ENCODE measurements around the gene MPV17L.
"Not testable (repeated sequence)": the region's sequence is repeated elsewhere in the genome, so short reads cannot be mapped to it uniquely, and the experiment has no call there.

MPV17L gene

GRCh38 chr16:15395631-15396508 lies at the start of gene MPV17L:
Gene MPV17L, plus strand, starts transcription at chr16:15395754. Its CDS starts 144 bp downstream, at chr16:15395898.
- DNase-seq: not testable (repeated sequence)

- not testable (repeated sequence) for DNase-seq
Observed at GRCh38 chr16:15348721-15349120, 46.8 kb upstream of the MPV17L start.

GRCh38 chr16:15351251-15351650 lies 44.3 kb upstream of the MPV17L start:
- DNase-seq: not testable (repeated sequence)

- DNase-seq: not testable (repeated sequence)
Observed at GRCh38 chr16:15351745-15352144, 43.8 kb upstream of the MPV17L start.

GRCh38 chr16:15352852-15353251 lies 42.7 kb upstream of the MPV17L start:
- DNase-seq: not testable (repeated sequence)

- DNase-seq: not testable (repeated sequence)
Observed at GRCh38 chr16:15354846-15355245, 40.7 kb upstream of the MPV17L start.

- not testable (repeated sequence) for DNase-seq
Observed at GRCh38 chr16:15357495-15357894, 38.1 kb upstream of the MPV17L start.

GRCh38 chr16:15378194-15378593 lies 17.4 kb upstream of the MPV17L start, which contains the start of gene NPIPA5:
Gene NPIPA5, minus strand, starts transcription at chr16:15378294. Its CDS starts 0 bp downstream, at chr16:15378294.
- DNase-seq: not testable (repeated sequence)

- not testable (repeated sequence) for DNase-seq
Observed at GRCh38 chr16:15382810-15383209, 12.7 kb upstream of the MPV17L start.

- not testable (repeated sequence) for DNase-seq
Observed at GRCh38 chr16:15388060-15388459, 7.5 kb upstream of the MPV17L start.

- DNase-seq: not testable (repeated sequence)
Observed at GRCh38 chr16:15389916-15390315, 5.6 kb upstream of the MPV17L start.

- not testable (repeated sequence) for DNase-seq
Observed at GRCh38 chr16:15393025-15393424, 2.5 kb upstream of the MPV17L start.

GRCh38 chr16:15396509-15396829 lies 915 bp downstream of the MPV17L start:
- not testable (repeated sequence) for DNase-seq

GRCh38 chr16:15396948-15397594 lies 1.5 kb downstream of the MPV17L start:
- no peak for DNase-seq

- DNase-seq: no peak
Observed at GRCh38 chr16:15398618-15399316, 3.2 kb downstream of the MPV17L start.

GRCh38 chr16:15399317-15399716 lies 3.8 kb downstream of the MPV17L start:
- DNase-seq: no peak

GRCh38 chr16:15400314-15400713 lies 4.8 kb downstream of the MPV17L start:
- not testable (repeated sequence) for DNase-seq

GRCh38 chr16:15401972-15402371 lies 6.4 kb downstream of the MPV17L start:
- no peak for DNase-seq

- no peak for DNase-seq
Observed at GRCh38 chr16:15403392-15403995, 7.9 kb downstream of the MPV17L start.

GRCh38 chr16:15404091-15404490 lies 8.5 kb downstream of the MPV17L start:
- not testable (repeated sequence) for DNase-seq

- no peak for DNase-seq
Observed at GRCh38 chr16:15404792-15405191, 9.2 kb downstream of the MPV17L start.

- DNase-seq: not testable (repeated sequence)
Observed at GRCh38 chr16:15407756-15408155, 12.2 kb downstream of the MPV17L start.

- DNase-seq: not testable (repeated sequence)
Observed at GRCh38 chr16:15409476-15409875, 13.9 kb downstream of the MPV17L start.
